Measurements from ENCODE around the gene PCBP4. TPM values are rescaled to one million over a fixed set of nuclear protein-coding genes. Genes with fewer than 3 reads are reported as not detected.

Gene PCBP4
- total RNA-seq, 1 experiment from 2014 or later = 48.8 TPM

DNA sequence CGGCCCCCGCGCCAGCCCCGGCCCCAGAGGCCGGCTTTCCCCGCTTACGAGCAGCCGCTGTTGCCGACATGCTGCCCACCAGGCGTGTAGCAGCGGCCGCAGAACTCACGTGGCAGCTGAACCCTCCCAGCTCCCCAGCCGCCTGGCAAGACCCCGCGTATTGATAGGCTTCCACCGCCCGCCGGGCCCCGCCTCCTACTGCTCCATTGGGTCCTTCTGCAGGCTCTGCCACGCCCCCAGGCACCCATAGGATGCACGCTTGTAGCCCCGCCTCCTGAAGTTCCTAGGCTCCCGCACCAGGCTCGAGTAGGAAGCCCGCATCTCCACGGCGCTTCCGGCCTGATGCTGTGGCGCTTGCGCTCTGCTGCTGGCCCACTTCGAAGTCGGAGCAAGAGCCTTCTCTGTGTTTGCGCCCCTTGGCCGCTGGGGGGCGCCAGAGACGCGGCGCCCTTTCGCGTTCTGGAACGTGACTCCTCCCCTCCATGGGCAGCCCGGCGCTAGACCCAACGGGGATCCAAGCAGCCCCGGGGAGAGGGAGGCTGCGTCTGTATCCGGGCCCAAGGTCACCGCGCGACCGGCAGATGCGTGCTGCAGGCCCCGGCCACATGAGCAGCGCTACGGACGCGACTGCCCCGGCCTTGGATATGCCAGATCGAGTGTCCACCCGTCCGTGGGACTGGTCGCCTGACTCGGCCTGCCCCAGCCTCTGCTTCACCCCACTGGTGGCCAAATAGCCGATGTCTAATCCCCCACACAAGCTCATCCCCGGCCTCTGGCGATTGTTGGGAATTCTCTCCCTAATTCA lies 25.3 kb downstream of the PCBP4 start, which contains the start of the genes PARP3 and RRP9:
TSS of gene PARP3 (plus strand) at position 566 of the 805 bp plus-strand sequence. CDS start 993 bp downstream, outside the sequence.
TSS of gene RRP9 (minus strand) at position 107 of the 805 bp plus-strand sequence. CDS start at position 70, 37 bp downstream.
- ATAC-seq (peak; percentile 89), DNase-seq (ENCODE audit: low read depth, low spot score) (peak; percentile 99)
- BruUV-seq (replicated peaks) = no TSS peak
- Histone ChIP-seq H3K4me2 (ENCODE audit: low read length) (peak within 1 kb of the TSS; percentile 100), H3K27ac (ENCODE audit: low read depth, low read length) (peak within 1 kb of the TSS; percentile 96), H3K9me3 (ENCODE audit: control insufficient read depth in 1 of 2, insufficient read depth in 1 of 2, low read depth in 1 of 2, low read length in 2 of 2) (no peaks in the 10 kb centered on the region), H3K79me2 (ENCODE audit: insufficient read depth, low read length) (peaks cover 45% of the 10 kb centered on the region), H3K36me3 (ENCODE audit: control insufficient read depth in 1 of 2, insufficient read depth in 2 of 2, low read length in 2 of 2) (peaks cover 5 to 23% of the 10 kb centered on the region in 2 experiments), H4K20me1 (ENCODE audit: insufficient read depth) (0 out of 2 replicates have a peak, but pooled peaks cover 4% of the 10 kb centered on the region), H3K9ac (ENCODE audit: low read length) (peak within 1 kb of the TSS; percentile 96), H3K4me3 (replicated peaks in 1 of 2; ENCODE audit: low read depth in 1 of 2, low read length in 2 of 2) (peak within 1 kb of the TSS; percentile 82 to 89), H3K27me3 (ENCODE audit: insufficient read depth, low read length) (no peaks in the 10 kb centered on the region), H3K4me1 (ENCODE audit: control insufficient read depth in 1 of 2, insufficient read depth in 2 of 2, low read length in 2 of 2) (peaks cover 23 to 29% of the 10 kb centered on the region in 2 experiments), H2AFZ (ENCODE audit: low read depth, low read length, poor library complexity, severe bottlenecking) (no peak within 1 kb of the TSS), H3K9me2 (ENCODE audit: insufficient read depth) (no peaks in the 10 kb centered on the region)
- ChIA-PET POLR2A (interaction anchor here (0.6 to 2.3 kb wide), 16 partner anchors 9 to 213 kb away, joined by 3 to 31 read pairs (median 4); partner anchors contain the start of genes ABHD14A, ABHD14B, ACY1 and POC1A), RAD21 (ENCODE audit: low non-redundant PET in 1 of 2, low total read pairs in 2 of 2, uncharacterized antibody in 2 of 2, unreplicated experiment in 2 of 2) (interaction anchor here (0.6 to 1.9 kb wide), 6 partner anchors 32 to 112 kb away, joined by 3 to 7 read pairs (median 5); partner anchors contain the start of genes ABHD14B (in 2 of the 2) and RPL29 (in 1 of the 2)), CTCF (interaction anchor here (0.6 to 2.4 kb wide), 28 partner anchors 8 to 440 kb away, joined by 3 to 46 read pairs (median 4); partner anchors contain the start of genes ABHD14A, ABHD14B, ACY1 and IQCF1)
- intact Hi-C loops (cut with micrococcal nuclease) = loop anchor here (1.0 to 5.0 kb wide), 4 partner anchors 32 to 210 kb away; partner anchors contain the start of genes ABHD14B and POC1A
- TF ChIP-seq CBX3 (IDR thresholded peaks at IDR 0.05; ENCODE audit: low read depth) (no peak), TCF7L2 (IDR thresholded peaks at IDR 0.05; ENCODE audit: borderline replicate concordance, extremely low read depth, insufficient read depth, insufficient read length) (peak; percentile 2), SRF (IDR thresholded peaks at IDR 0.05; ENCODE audit: low read depth) (no peak), JUND (IDR thresholded peaks at IDR 0.05) (no peak), ELF1 (IDR thresholded peaks at IDR 0.05; ENCODE audit: borderline replicate concordance, low read depth) (no peak), EGR1 (IDR thresholded peaks at IDR 0.05; ENCODE audit: low read depth) (no peak), RAD21 (IDR thresholded peaks at IDR 0.05; ENCODE audit: low read depth) (no peak), EZH2phosphoT487 (IDR thresholded peaks at IDR 0.05; ENCODE audit: borderline replicate concordance) (no peak), EZH2 (IDR thresholded peaks at IDR 0.05) (no peak), ZNF274 (IDR thresholded peaks at IDR 0.05; ENCODE audit: low read depth, low read length) (no peak), ZFX (IDR thresholded peaks at IDR 0.05) (peak; percentile 87; the same call in 1 of the 2 replicates), CEBPB (IDR thresholded peaks at IDR 0.05; ENCODE audit: low read depth) (no peak), YY1 (IDR thresholded peaks at IDR 0.05; ENCODE audit: extremely low read depth, insufficient replicate concordance, low read depth, low read length) (peak; percentile 63), POLR2A (IDR thresholded peaks at IDR 0.05; ENCODE audit: borderline replicate concordance, extremely low read depth, insufficient read depth, insufficient read length) (no peak), POLR2AphosphoS5 (IDR thresholded peaks at IDR 0.05; ENCODE audit: low read depth, low read length) (peak; percentile 66), SP1 (IDR thresholded peaks at IDR 0.05; ENCODE audit: low read depth) (no peak), SIN3A (IDR thresholded peaks at IDR 0.05; ENCODE audit: low read depth) (no peak), FOSL1 (IDR thresholded peaks at IDR 0.05; ENCODE audit: low read depth) (no peak), ATF3 (IDR thresholded peaks at IDR 0.05) (no peak)
- TF ChIP-seq, protein P1, sequence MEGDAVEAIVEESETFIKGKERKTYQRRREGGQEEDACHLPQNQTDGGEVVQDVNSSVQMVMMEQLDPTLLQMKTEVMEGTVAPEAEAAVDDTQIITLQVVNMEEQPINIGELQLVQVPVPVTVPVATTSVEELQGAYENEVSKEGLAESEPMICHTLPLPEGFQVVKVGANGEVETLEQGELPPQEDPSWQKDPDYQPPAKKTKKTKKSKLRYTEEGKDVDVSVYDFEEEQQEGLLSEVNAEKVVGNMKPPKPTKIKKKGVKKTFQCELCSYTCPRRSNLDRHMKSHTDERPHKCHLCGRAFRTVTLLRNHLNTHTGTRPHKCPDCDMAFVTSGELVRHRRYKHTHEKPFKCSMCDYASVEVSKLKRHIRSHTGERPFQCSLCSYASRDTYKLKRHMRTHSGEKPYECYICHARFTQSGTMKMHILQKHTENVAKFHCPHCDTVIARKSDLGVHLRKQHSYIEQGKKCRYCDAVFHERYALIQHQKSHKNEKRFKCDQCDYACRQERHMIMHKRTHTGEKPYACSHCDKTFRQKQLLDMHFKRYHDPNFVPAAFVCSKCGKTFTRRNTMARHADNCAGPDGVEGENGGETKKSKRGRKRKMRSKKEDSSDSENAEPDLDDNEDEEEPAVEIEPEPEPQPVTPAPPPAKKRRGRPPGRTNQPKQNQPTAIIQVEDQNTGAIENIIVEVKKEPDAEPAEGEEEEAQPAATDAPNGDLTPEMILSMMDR (IDR thresholded peaks at IDR 0.05 in 2 of 3, conservative IDR thresholded peaks at IDR 0.05 in 1 of 3; ENCODE audit: borderline replicate concordance in 1 of 3, insufficient read depth in 1 of 3, low read depth in 2 of 3, low read length in 2 of 3) = peak in 2 of 3 experiments; percentile 95 to 99; a peak in 4 of 6 replicates
- TF ChIP-seq, protein P2, sequence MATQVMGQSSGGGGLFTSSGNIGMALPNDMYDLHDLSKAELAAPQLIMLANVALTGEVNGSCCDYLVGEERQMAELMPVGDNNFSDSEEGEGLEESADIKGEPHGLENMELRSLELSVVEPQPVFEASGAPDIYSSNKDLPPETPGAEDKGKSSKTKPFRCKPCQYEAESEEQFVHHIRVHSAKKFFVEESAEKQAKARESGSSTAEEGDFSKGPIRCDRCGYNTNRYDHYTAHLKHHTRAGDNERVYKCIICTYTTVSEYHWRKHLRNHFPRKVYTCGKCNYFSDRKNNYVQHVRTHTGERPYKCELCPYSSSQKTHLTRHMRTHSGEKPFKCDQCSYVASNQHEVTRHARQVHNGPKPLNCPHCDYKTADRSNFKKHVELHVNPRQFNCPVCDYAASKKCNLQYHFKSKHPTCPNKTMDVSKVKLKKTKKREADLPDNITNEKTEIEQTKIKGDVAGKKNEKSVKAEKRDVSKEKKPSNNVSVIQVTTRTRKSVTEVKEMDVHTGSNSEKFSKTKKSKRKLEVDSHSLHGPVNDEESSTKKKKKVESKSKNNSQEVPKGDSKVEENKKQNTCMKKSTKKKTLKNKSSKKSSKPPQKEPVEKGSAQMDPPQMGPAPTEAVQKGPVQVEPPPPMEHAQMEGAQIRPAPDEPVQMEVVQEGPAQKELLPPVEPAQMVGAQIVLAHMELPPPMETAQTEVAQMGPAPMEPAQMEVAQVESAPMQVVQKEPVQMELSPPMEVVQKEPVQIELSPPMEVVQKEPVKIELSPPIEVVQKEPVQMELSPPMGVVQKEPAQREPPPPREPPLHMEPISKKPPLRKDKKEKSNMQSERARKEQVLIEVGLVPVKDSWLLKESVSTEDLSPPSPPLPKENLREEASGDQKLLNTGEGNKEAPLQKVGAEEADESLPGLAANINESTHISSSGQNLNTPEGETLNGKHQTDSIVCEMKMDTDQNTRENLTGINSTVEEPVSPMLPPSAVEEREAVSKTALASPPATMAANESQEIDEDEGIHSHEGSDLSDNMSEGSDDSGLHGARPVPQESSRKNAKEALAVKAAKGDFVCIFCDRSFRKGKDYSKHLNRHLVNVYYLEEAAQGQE (IDR thresholded peaks at IDR 0.05; ENCODE audit: low read depth) = no peak
- TF ChIP-seq, protein P3, sequence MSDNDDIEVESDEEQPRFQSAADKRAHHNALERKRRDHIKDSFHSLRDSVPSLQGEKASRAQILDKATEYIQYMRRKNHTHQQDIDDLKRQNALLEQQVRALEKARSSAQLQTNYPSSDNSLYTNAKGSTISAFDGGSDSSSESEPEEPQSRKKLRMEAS (IDR thresholded peaks at IDR 0.05) = no peak
